SK-N-SH (cell line): Measurements from ENCODE around the gene CRYBB3. TPM values are rescaled to one million over a fixed set of nuclear protein-coding genes. Genes with fewer than 3 reads are reported as not detected.

Source experiments
- CTCF ChIA-PET: fragments of 300-600, 350-600 bp; formaldehyde crosslinking; extraction: SDS; loops from one replicate; lab custom pipeline; 2021; lab: Yijun Ruan, JAX
- POLR2A ChIA-PET: fragments of 350-600 bp; sonication (Branson Sonifier 250); formaldehyde crosslinking; extraction: SDS; loops from one replicate; lab custom pipeline; 2020; ENCODE audit warnings: antibody characterized with exemption, inconsistent platforms; lab: Yijun Ruan, JAX
- DNase-seq: peaks from one replicate; pipeline ENCODE4 v3.0.0; 2012
- H2AFZ ChIP-seq: fragments of 200-600 bp; sonication (generic); 2 replicates; pipeline ENCODE4 v1.8.1; 2016; ENCODE audit warnings: antibody characterized with exemption, mild to moderate bottlenecking, low read depth
- H3F3A ChIP-seq: fragments of 200-600 bp; sonication (generic); replicated peaks from 2 replicates; pipeline ENCODE3; 2016; ENCODE audit warnings: antibody characterized with exemption, mild to moderate bottlenecking; ENCODE audit not compliant: insufficient read depth
- H3K27ac ChIP-seq, 2 experiments: fragments of 200-500 bp in 1 of 2; fragments of 200-600 bp in 1 of 2; sonication (Bioruptor generic) in 1 of 2; sonication (generic), shearing (Covaris generic) in 1 of 2; 2 replicates each; pipeline versions ENCODE4 v1.5.1 to v1.6.1; 2014 to 2016; ENCODE audit warnings: low read depth in 2 of 2, inconsistent platforms in 1 of 2, low read length in 1 of 2, mild to moderate bottlenecking in 1 of 2, mixed read lengths in 1 of 2
- H3K27me3 ChIP-seq: fragments of 200-600 bp; sonication (generic), shearing (Covaris generic); 2 replicates; pipeline ENCODE4 v1.6.1; 2016; ENCODE audit warnings: mixed run types; ENCODE audit not compliant: insufficient read depth
- H3K36me3 ChIP-seq, 2 experiments: fragments of 200-500 bp in 1 of 2; fragments of 200-600 bp in 1 of 2; sonication (Bioruptor generic) in 1 of 2; sonication (generic) in 1 of 2; replicated peaks in 1 of 2; 2 replicates each; pipeline versions ENCODE3 to v1.5.1; 2014 to 2016; ENCODE audit warnings: low read length in 1 of 2, mild to moderate bottlenecking in 1 of 2; ENCODE audit not compliant: insufficient read depth in 2 of 2, control insufficient read depth in 1 of 2
- H3K4me1 ChIP-seq, 2 experiments: fragments of 200-500 bp in 1 of 2; fragments of 200-600 bp in 1 of 2; sonication (Bioruptor generic) in 1 of 2; sonication (generic), shearing (Covaris generic) in 1 of 2; 2 replicates each; pipeline versions ENCODE4 v1.5.1 to v1.6.1; 2014 to 2016; ENCODE audit warnings: low read depth in 1 of 2, low read length in 1 of 2, mixed run types in 1 of 2; ENCODE audit not compliant: insufficient read depth in 2 of 2, control insufficient read depth in 1 of 2
- H3K4me2 ChIP-seq: fragments of 200-600 bp; sonication (generic), shearing (Covaris generic); 2 replicates; pipeline ENCODE4 v1.6.1; 2017; ENCODE audit warnings: mixed run types
- H3K4me3 ChIP-seq, 2 experiments: fragments of 200-500 bp in 1 of 2; fragments of 200-600 bp in 1 of 2; sonication (Bioruptor generic) in 1 of 2; sonication (generic), shearing (Covaris generic) in 1 of 2; 2 replicates each; pipeline versions ENCODE4 v1.5.1 to v1.8.1; 2014 to 2016; ENCODE audit warnings: low read depth in 2 of 2, inconsistent platforms in 1 of 2, low read length in 1 of 2, mild to moderate bottlenecking in 1 of 2, mixed read lengths in 1 of 2, moderate library complexity in 1 of 2
- H3K79me2 ChIP-seq: fragments of 200-600 bp; sonication (generic); 2 replicates; pipeline ENCODE4 v1.8.1; 2017; ENCODE audit warnings: mild to moderate bottlenecking; ENCODE audit not compliant: insufficient read depth
- H3K9ac ChIP-seq: fragments of 200-600 bp; sonication (generic); 2 replicates; pipeline ENCODE4 v1.6.1; 2017; ENCODE audit warnings: mixed run types
- H3K9me2 ChIP-seq: fragments of 200-600 bp; sonication (generic); 2 replicates; pipeline ENCODE4 v1.6.1; 2017; ENCODE audit warnings: mixed run types
- H3K9me3 ChIP-seq: fragments of 200-600 bp; sonication (generic); 2 replicates; pipeline ENCODE4 v1.6.1; 2017; ENCODE audit warnings: mixed run types, mild to moderate bottlenecking, moderate library complexity
- H4K20me1 ChIP-seq: fragments of 200-600 bp; sonication (generic); 2 replicates; pipeline ENCODE4 v1.6.1; 2017; ENCODE audit warnings: mild to moderate bottlenecking, mixed run types; ENCODE audit not compliant: insufficient read depth
- EP300 ChIP-seq, 2 experiments: IDR thresholded peaks; 2 replicates each; pipeline versions ENCODE4 v1.4.0 to v1.6.1; 2012; ENCODE audit warnings: borderline replicate concordance in 1 of 2, low read depth in 1 of 2, low read length in 1 of 2
- FOSL2 ChIP-seq: IDR thresholded peaks from 2 replicates; pipeline ENCODE4 v1.4.0; 2012; ENCODE audit warnings: low read depth, mild to moderate bottlenecking, moderate library complexity, borderline replicate concordance
- FOXM1 ChIP-seq: IDR thresholded peaks from 2 replicates; pipeline ENCODE4 v1.4.0; 2012; ENCODE audit warnings: low read depth, mild to moderate bottlenecking
- JUND ChIP-seq: IDR thresholded peaks from 2 replicates; pipeline ENCODE4 v1.4.0; 2012
- YY1 ChIP-seq: IDR thresholded peaks from 2 replicates; pipeline ENCODE4 v1.4.0; 2012; ENCODE audit warnings: low read depth, mild to moderate bottlenecking
- WGBS: methylation state at CpG from one replicate; pipeline ENCODE4 v1.1.6; 2017; ENCODE audit warnings: low lambda C conversion rate; 5-methylcytosine and 5-hydroxymethylcytosine counted together
- polyA plus RNA-seq, 3 experiments: library from polyadenylated mRNA; depleted of rRNA; stranded (reverse); fragments of >200 nt; gene quantifications; 2 replicates each; pipeline ENCODE4 v1.2.3, GENCODE V29; 2012
- TF ChIP-seq, protein P1 (sequence below): IDR thresholded peaks from 2 replicates; pipeline ENCODE4 v1.4.0; 2012; ENCODE audit warnings: low read depth, borderline replicate concordance
- TF ChIP-seq, protein P2 (sequence below): IDR thresholded peaks from 2 replicates; pipeline ENCODE4; 2012
- TF ChIP-seq, protein P3 (sequence below): fragments of 150-350 bp; IDR thresholded peaks from 2 replicates; pipeline ENCODE4 v1.6.1; 2017; ENCODE audit warnings: antibody characterized with exemption, low read length, low read depth, borderline replicate concordance
- TF ChIP-seq, protein P4 (sequence below): IDR thresholded peaks from 2 replicates; pipeline ENCODE4 v1.6.1; 2012; ENCODE audit warnings: mild to moderate bottlenecking, low read depth, low read length, moderate library complexity

The CRYBB3 gene
- polyA plus RNA-seq, 1 of the 3 experiments (the other 2 are of a cell fraction): 0.35 TPM

DNA sequence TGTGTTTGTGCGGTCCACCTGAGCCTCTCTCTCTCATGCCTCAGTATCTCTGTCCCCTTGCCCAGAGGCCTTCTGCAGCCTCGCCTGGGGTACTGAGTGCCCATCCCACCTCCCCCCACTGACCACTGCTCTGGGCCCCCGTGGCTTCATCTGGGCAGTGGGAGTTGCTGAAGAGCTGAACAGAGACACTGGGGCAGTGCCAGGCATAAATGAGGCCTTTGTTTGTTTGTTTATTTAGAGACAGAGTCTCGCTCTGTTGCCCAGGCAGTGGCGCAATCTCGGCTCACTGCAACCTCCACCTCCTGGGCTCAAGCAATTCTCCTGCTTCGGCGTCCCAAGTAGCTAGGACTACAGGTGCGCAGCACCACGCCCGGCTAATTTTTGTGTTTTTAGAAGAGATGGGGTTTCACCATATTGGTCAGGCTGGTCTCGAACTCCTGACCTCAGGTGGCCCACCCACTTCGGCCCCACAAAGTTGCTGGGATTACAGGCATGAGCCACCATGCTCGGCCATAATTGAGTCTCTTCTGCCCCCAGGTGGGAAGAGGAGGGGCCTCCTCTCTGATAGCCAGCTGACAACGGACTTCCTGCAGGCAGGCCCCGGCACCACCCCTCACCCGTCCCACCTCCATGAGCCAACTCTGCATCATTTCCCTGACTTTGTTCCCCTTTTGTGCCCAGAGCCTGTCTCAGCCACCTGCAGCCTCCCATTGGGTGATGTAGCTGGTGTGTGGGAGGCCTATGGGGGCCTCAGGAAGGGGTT, 9.3 kb downstream of the CRYBB3 start:
- no peak for DNase-seq

DNA sequence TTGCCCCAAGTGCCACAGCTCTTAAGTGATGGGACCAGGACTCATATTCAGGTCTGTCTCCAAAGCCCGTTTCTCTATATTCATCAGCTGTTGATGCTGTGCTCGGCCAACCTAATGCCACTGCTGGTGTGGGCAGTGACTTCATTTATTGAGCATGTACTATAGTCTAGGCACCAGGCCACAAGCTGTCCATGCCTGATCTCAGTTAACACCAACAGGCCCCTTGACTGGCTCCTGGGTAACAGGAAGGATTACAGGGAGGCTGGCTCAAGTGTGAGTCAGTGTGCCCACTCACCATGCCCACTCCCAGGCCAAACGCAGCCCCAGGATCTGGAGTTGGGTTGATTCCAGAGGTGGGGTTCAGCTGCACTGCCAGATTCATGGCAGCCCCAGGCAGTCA, 11.1 kb downstream of the CRYBB3 start:
- no peaks in the 10 kb centered on the region for H3K9me3 ChIP-seq
- TF ChIP-seq JUND (no peak), FOSL2 (no peak)
- TF ChIP-seq, protein P1, sequence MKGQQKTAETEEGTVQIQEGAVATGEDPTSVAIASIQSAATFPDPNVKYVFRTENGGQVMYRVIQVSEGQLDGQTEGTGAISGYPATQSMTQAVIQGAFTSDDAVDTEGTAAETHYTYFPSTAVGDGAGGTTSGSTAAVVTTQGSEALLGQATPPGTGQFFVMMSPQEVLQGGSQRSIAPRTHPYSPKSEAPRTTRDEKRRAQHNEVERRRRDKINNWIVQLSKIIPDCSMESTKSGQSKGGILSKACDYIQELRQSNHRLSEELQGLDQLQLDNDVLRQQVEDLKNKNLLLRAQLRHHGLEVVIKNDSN: no peak
- TF ChIP-seq, protein P2, sequence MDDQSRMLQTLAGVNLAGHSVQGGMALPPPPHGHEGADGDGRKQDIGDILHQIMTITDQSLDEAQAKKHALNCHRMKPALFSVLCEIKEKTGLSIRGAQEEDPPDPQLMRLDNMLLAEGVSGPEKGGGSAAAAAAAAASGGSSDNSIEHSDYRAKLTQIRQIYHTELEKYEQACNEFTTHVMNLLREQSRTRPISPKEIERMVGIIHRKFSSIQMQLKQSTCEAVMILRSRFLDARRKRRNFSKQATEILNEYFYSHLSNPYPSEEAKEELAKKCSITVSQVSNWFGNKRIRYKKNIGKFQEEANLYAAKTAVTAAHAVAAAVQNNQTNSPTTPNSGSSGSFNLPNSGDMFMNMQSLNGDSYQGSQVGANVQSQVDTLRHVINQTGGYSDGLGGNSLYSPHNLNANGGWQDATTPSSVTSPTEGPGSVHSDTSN: no peak
- TF ChIP-seq, protein P3, sequence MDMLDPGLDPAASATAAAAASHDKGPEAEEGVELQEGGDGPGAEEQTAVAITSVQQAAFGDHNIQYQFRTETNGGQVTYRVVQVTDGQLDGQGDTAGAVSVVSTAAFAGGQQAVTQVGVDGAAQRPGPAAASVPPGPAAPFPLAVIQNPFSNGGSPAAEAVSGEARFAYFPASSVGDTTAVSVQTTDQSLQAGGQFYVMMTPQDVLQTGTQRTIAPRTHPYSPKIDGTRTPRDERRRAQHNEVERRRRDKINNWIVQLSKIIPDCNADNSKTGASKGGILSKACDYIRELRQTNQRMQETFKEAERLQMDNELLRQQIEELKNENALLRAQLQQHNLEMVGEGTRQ: no peak
- TF ChIP-seq, all 33 proteins: peak for 0
- no peaks in the 10 kb centered on the region for H3K9me2 ChIP-seq
- H4K20me1 ChIP-seq: no peaks in the 10 kb centered on the region
- H3K79me2 ChIP-seq: no peaks in the 10 kb centered on the region
- no peaks in the 10 kb centered on the region for H3K27me3 ChIP-seq
- H2AFZ ChIP-seq: no peak overlapping the region
- no peak overlapping the region for H3K4me3 ChIP-seq
- H3K4me1 ChIP-seq: no peaks in the 10 kb centered on the region
- POLR2A ChIA-PET: no interaction called here
- no peaks in the 10 kb centered on the region for H3K36me3 ChIP-seq
- no peak overlapping the region for H3K9ac ChIP-seq
- CTCF ChIA-PET: interaction anchor here (0.9 to 3.6 kb wide), 3 partner anchors 8 to 562 kb away, joined by 4 to 42 read pairs (median 5); no protein-coding TSS in a partner anchor
- WGBS: 80% methylated on average over 1 of the region's 3 CpGs
- no peak for DNase-seq
- no peaks in the 10 kb centered on the region for H3F3A ChIP-seq
- H3K4me2 ChIP-seq: no peak overlapping the region
- no peak overlapping the region for H3K27ac ChIP-seq

More for the DNA sequence above, 9.3 kb downstream of the CRYBB3 start:
- WGBS: 74% methylated on average over 12 of the region's 17 CpGs
- Histone ChIP-seq H2AFZ (no peak overlapping the region), H3K9me3 (no peaks in the 10 kb centered on the region), H3K36me3 (no peaks in the 10 kb centered on the region), H3K79me2 (no peaks in the 10 kb centered on the region), H3K4me2 (no peak overlapping the region), H3K4me1 (no peaks in the 10 kb centered on the region), H3K27me3 (no peaks in the 10 kb centered on the region), H4K20me1 (no peaks in the 10 kb centered on the region), H3K9me2 (no peaks in the 10 kb centered on the region), H3K4me3 (no peak overlapping the region), H3F3A (no peaks in the 10 kb centered on the region), H3K9ac (no peak overlapping the region), H3K27ac (no peak overlapping the region)
- POLR2A ChIA-PET: no interaction called here
- CTCF ChIA-PET: interaction anchor here (1.4 kb wide), 2 partner anchors 11 to 154 kb away, joined by 3 read pairs; no protein-coding TSS in a partner anchor
- TF ChIP-seq EP300 (IDR thresholded peaks at IDR 0.05; ENCODE audit: borderline replicate concordance in 1 of 2, low read depth in 1 of 2, low read length in 1 of 2): no peak
- TF ChIP-seq YY1: no peak
- TF ChIP-seq FOXM1: no peak
- TF ChIP-seq, protein P4, sequence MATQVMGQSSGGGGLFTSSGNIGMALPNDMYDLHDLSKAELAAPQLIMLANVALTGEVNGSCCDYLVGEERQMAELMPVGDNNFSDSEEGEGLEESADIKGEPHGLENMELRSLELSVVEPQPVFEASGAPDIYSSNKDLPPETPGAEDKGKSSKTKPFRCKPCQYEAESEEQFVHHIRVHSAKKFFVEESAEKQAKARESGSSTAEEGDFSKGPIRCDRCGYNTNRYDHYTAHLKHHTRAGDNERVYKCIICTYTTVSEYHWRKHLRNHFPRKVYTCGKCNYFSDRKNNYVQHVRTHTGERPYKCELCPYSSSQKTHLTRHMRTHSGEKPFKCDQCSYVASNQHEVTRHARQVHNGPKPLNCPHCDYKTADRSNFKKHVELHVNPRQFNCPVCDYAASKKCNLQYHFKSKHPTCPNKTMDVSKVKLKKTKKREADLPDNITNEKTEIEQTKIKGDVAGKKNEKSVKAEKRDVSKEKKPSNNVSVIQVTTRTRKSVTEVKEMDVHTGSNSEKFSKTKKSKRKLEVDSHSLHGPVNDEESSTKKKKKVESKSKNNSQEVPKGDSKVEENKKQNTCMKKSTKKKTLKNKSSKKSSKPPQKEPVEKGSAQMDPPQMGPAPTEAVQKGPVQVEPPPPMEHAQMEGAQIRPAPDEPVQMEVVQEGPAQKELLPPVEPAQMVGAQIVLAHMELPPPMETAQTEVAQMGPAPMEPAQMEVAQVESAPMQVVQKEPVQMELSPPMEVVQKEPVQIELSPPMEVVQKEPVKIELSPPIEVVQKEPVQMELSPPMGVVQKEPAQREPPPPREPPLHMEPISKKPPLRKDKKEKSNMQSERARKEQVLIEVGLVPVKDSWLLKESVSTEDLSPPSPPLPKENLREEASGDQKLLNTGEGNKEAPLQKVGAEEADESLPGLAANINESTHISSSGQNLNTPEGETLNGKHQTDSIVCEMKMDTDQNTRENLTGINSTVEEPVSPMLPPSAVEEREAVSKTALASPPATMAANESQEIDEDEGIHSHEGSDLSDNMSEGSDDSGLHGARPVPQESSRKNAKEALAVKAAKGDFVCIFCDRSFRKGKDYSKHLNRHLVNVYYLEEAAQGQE: no peak
